Type B pancreatic cell (in vitro differentiated cells): ENCODE measurements around the gene PREP. TPM values are rescaled to one million over a fixed set of nuclear protein-coding genes. Genes with fewer than 3 reads are reported as not detected.

ENCODE experiments used
- DNase-seq: peaks from one replicate; pipeline ENCODE4 v3.0.0; 2021; ENCODE audit warnings: mixed read lengths; ENCODE audit not compliant: unreplicated experiment; ENCODE audit errors: extremely low spot score
- H3K27ac Mint-ChIP-seq: 2 replicates; pipeline ENCODE4 v1.8.0; 2021; ENCODE audit warnings: mild to moderate bottlenecking, mixed read lengths
- H3K27me3 Mint-ChIP-seq: 2 replicates; pipeline ENCODE4 v1.8.0; 2021; ENCODE audit warnings: mixed read lengths
- H3K36me3 Mint-ChIP-seq: 2 replicates; pipeline ENCODE4 v1.8.0; 2021; ENCODE audit warnings: mixed read lengths
- H3K4me1 Mint-ChIP-seq: one replicate; pipeline ENCODE4 v1.8.0; 2021; ENCODE audit warnings: mixed read lengths; ENCODE audit not compliant: unreplicated experiment
- H3K4me3 Mint-ChIP-seq: 2 replicates; pipeline ENCODE4 v1.8.0; 2021; ENCODE audit warnings: mild to moderate bottlenecking, mixed read lengths
- H3K9me3 Mint-ChIP-seq: 2 replicates; pipeline ENCODE4 v1.8.0; 2021; ENCODE audit warnings: mixed read lengths
- total RNA-seq: library from RNA; stranded (reverse); gene quantifications from 2 replicates; pipeline ENCODE4 v1.2.1, GENCODE V29; 2021; ENCODE audit warnings: low replicate concordance
- TF ChIP-seq, protein P1 (sequence below): fragments of 200-600 bp; sonication (generic); conservative IDR thresholded peaks from 2 replicates; pipeline ENCODE4 v1.5.0; 2021; ENCODE audit warnings: antibody characterized with exemption, mild to moderate bottlenecking

PREP gene
- total RNA-seq, 1 donor from 2014 or later = 54.4 TPM

- TF ChIP-seq, protein P1, sequence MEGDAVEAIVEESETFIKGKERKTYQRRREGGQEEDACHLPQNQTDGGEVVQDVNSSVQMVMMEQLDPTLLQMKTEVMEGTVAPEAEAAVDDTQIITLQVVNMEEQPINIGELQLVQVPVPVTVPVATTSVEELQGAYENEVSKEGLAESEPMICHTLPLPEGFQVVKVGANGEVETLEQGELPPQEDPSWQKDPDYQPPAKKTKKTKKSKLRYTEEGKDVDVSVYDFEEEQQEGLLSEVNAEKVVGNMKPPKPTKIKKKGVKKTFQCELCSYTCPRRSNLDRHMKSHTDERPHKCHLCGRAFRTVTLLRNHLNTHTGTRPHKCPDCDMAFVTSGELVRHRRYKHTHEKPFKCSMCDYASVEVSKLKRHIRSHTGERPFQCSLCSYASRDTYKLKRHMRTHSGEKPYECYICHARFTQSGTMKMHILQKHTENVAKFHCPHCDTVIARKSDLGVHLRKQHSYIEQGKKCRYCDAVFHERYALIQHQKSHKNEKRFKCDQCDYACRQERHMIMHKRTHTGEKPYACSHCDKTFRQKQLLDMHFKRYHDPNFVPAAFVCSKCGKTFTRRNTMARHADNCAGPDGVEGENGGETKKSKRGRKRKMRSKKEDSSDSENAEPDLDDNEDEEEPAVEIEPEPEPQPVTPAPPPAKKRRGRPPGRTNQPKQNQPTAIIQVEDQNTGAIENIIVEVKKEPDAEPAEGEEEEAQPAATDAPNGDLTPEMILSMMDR = no peak
- Mint-ChIP-seq H3K4me1 (peaks cover 42% of the 10 kb centered on the region), H3K4me3 (peak overlapping the region; percentile 92), H3K27me3 (peaks cover 2% of the 10 kb centered on the region), H3K36me3 (no peaks in the 10 kb centered on the region), H3K27ac (peak overlapping the region; percentile 77), H3K9me3 (no peaks in the 10 kb centered on the region)
- DNase-seq = no peak
These were observed 568 bp downstream of the PREP start for GRCh38 chr6:105402090-105402938.

DNA sequence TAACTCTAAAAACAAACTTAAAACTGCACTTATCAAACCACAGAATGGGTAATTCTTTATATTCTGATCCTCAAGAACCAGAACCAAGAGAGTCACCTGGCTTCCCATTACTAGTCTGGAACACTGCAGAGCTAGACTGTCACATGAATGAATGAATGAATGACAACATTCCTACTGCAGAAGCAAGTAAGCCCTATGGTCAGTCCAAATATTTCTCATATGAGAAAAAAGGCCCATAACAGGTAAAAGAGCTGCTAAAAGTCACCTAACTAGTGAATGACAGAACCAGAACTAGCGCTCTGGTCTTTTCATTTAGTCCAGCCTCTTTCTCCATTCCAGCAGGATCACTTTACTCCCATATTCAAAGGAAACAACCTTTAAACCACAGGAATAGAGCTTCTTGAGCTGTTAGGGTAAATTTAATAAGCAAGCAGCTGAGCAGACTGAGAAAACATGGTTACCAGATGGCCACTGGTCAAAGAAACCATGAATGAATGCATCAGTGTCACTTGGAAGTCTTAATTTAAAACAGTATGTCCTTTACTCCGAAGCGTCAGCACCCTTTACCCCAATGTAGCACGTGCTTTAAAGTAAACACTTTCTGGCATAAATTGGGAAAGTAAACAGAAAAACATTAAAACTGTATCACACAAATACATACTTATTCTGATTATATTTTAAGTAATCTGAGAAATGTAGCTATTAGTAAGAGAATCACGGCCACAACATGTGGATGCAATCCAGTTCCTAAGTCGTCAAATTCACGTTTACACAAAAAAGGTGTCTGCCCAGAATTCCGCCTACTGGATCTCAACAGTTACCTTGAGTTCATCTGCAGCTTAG, 1.4 kb downstream of the PREP start:
- Mint-ChIP-seq H3K27ac (peak overlapping the region; percentile 77), H3K4me1 (peaks cover 42% of the 10 kb centered on the region), H3K27me3 (peaks cover 2% of the 10 kb centered on the region), H3K36me3 (peaks cover under 1% of the 10 kb centered on the region), H3K4me3 (peak overlapping the region; percentile 92), H3K9me3 (no peaks in the 10 kb centered on the region)
- DNase-seq = no peak
- TF ChIP-seq, protein P1 = no peak

DNA sequence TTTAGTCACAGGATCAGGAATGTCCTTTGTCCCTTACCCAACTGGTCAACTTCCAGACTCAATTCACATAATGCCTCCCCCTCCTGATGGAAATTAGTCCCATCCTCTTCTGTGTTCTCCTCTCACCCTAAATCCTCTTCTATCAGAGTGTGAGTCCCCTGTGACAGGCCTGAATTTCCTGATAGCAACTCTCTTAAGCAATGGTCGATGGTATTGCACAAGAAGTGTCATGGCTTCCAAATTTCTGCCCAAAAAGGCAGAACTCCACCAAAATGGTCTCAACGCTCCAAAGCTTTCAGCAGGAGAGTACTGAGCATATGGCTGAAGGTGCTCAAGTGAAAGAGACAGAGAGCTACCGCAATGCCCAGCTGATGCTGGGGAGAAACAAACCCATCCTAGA, 2.4 kb downstream of the PREP start:
- Mint-ChIP-seq H3K9me3 (no peaks in the 10 kb centered on the region), H3K4me1 (peaks cover 42% of the 10 kb centered on the region), H3K27me3 (peaks cover 2% of the 10 kb centered on the region), H3K36me3 (peaks cover 9% of the 10 kb centered on the region), H3K4me3 (peak overlapping the region; percentile 53), H3K27ac (no peak overlapping the region)
- TF ChIP-seq, protein P1 = no peak
- DNase-seq = no peak

DNA sequence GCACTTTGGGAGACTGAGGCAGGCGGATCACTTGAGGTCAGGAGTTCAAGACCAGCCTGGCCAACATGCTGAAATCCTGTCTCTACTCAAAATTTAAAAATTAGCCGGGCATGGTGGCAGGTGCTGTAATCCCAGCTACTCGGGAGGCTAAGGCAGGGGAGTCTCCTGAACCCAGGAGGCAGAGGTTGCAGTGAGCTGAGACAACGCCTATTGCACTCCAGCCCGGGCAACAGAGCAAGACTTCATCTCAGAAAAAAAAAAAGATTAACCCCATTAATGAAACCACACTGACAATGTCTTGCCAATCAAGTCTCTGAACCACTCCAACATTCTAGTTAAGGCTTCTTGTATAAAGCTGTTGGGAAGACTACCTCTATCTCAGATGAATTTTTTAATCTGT, 4.0 kb downstream of the PREP start:
- Mint-ChIP-seq H3K27me3 (peaks cover 2% of the 10 kb centered on the region), H3K27ac (no peak overlapping the region), H3K9me3 (no peaks in the 10 kb centered on the region), H3K36me3 (peaks cover 9% of the 10 kb centered on the region), H3K4me3 (no peak overlapping the region), H3K4me1 (peaks cover 42% of the 10 kb centered on the region)
- TF ChIP-seq, protein P1 = no peak
- DNase-seq = no peak

DNA sequence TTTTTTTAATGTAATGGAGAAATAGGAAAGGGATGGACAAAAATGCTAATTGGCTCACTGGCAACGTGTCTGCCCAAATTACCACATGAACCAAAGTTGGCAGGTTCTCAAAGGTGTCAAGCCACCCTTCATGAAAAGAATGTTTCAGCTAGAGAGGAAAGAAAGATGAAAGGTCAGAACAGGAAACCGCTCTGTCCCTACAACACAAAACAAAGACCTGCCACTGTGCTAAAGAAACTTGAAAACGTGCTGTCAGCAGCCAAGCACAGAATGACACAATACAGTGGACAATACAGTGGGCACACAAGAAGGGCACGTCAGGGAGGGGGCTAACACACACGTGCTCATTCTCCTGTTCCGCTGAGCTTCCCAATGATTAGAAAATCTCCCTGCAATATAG, 4.9 kb downstream of the PREP start:
- Mint-ChIP-seq H3K4me1 (peaks cover 37% of the 10 kb centered on the region), H3K4me3 (no peak overlapping the region), H3K36me3 (peaks cover 9% of the 10 kb centered on the region), H3K27ac (no peak overlapping the region), H3K27me3 (no peaks in the 10 kb centered on the region), H3K9me3 (no peaks in the 10 kb centered on the region)
- TF ChIP-seq, protein P1 = no peak
- DNase-seq = no peak
